Measurements from ENCODE around the gene ALDH3B2.

DNA sequence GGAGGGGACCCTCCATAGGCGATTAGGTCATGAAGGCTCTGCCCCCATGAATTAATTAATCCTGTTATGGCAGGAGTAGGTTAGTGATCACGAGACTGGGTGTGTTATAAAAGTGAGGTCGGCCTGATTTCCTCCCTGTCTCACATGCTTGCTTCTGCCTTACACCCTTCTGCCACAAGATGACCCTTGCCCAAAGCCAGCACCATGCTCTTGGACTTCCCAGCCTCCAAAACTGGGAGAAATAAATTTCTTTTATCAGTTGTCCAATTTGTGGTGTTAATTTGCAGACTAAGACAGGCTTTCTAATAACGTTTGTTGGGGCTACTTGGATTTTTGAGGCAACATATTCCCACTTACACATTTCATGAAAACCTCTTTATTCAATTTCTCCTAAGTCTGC, 23.4 kb upstream of the ALDH3B2 start:
- TF ChIP-seq, protein P1, sequence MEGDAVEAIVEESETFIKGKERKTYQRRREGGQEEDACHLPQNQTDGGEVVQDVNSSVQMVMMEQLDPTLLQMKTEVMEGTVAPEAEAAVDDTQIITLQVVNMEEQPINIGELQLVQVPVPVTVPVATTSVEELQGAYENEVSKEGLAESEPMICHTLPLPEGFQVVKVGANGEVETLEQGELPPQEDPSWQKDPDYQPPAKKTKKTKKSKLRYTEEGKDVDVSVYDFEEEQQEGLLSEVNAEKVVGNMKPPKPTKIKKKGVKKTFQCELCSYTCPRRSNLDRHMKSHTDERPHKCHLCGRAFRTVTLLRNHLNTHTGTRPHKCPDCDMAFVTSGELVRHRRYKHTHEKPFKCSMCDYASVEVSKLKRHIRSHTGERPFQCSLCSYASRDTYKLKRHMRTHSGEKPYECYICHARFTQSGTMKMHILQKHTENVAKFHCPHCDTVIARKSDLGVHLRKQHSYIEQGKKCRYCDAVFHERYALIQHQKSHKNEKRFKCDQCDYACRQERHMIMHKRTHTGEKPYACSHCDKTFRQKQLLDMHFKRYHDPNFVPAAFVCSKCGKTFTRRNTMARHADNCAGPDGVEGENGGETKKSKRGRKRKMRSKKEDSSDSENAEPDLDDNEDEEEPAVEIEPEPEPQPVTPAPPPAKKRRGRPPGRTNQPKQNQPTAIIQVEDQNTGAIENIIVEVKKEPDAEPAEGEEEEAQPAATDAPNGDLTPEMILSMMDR (IDR thresholded peaks at IDR 0.05): no peak
- TF ChIP-seq EP300 (IDR thresholded peaks at IDR 0.05) (no peak), POLR2A (IDR thresholded peaks at IDR 0.05; ENCODE audit: low read depth) (no peak), POLR2AphosphoS5 (IDR thresholded peaks at IDR 0.05) (no peak)

All from esophagus muscularis mucosa (tissue), 4 donors.